EH (cell line): Measurements from ENCODE around the gene S100A10.

Experiments used
- DNase-seq: peaks from one replicate; pipeline ENCODE4 v3.0.0-alpha.2; 2015; ENCODE audit warnings: low read depth

The S100A10 gene

GRCh38 chr1:151988405-151988923 lies 5.2 kb downstream of the S100A10 start:
- DNase-seq: peak; percentile 94

GRCh38 chr1:151986501-151987190 lies 7.0 kb downstream of the S100A10 start:
- DNase-seq: peak; percentile 38

GRCh38 chr1:151985768-151986167 lies 7.9 kb downstream of the S100A10 start:
- DNase-seq: no peak

DNA sequence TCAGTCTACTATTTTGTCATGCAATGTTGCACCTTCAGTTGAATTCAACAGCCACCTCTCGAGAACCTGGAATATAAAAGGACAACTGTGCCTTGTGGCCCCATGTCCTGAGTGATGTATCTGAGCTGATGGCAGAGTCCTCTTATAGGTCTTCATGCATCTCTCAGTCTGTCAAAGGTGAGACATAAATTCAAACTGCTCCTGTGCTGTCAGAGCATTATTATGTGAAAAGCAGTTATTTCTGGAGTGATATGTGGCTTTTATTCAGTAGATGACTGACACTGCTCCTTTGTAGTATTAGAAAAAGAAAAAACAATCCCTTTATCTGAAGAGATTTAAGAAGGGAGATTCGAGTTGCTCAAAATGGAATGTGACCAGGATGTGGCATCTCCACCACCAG lies 8.4 kb downstream of the S100A10 start:
- DNase-seq: no peak

DNA sequence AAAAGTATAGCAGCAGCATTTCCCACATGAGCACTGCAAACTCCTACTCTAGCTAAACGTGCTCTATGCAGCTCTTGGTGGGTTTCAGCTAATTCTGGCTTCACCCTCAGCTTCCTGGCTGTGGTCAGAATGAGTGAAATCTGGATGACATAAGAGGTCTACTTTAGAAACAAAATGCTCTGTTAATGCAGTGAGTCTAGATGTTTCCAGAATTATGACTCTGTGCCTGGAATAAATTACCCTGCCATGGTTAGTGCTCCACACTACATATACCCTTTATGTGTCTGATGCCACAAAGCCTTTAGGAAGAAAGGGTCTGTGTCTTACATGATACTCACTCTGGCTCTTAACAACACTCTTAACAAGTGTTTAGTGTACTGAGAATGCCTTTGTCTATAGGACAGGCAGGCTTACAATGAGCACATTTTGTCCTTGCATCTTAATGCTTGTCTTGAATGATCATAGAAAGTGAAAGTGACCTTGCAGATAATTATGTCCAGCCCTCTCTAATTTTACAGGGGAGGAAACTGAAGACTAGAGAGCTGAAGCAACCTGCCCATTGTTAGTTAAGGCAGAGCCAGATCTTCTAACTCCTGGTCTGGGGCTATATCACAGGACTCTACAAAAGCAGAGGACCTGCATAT lies 9.2 kb downstream of the S100A10 start:
- DNase-seq: peak; percentile 15

- no peak for DNase-seq
Measured at GRCh38 chr1:151982300-151983005, 11.2 kb downstream of the S100A10 start.

- peak; percentile 30 for DNase-seq
Measured at GRCh38 chr1:151981178-151981525, 12.5 kb downstream of the S100A10 start.

GRCh38 chr1:151980287-151981177 lies 13.1 kb downstream of the S100A10 start:
- DNase-seq: peak; percentile 90

- DNase-seq: no peak
Measured at GRCh38 chr1:151978922-151979321, 14.7 kb downstream of the S100A10 start.

GRCh38 chr1:151977662-151978230 lies 15.9 kb downstream of the S100A10 start:
- no peak for DNase-seq

DNA sequence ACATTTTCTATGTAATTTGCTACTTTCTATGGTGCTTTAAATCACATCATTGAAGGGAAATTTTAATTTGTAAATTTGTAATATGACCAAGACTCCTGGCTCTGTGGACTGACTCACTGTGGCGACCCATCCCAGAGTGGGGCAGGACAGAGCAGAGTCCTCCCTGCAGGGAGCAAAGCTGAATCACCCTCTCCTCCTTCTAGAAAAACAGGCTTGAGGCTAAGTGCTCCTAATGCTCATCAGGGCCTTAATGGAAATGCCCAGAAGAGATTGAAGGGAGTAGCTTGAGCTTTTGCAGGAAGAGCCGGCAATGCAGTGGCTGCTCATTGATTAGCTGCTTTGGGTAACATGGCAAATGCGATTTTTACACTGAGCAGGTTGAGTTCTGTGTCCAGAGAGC lies 16.8 kb downstream of the S100A10 start:
- DNase-seq: peak; percentile 83

DNA sequence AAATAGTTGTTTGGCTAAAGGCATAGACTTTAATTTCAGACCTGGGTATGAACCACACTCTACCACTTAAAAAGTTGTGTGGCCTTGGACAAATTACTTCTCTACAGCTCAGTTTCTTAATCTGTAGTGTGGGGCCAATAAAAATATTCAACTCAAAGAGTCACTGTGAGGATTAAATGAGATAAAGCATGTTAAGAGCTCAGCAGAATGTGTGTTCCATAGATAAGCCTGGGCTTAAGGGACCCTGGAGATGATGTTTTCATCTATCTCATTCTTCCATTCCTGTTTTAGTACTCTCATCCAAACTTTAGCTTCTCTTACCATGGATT lies 17.7 kb downstream of the S100A10 start:
- DNase-seq: no peak

DNA sequence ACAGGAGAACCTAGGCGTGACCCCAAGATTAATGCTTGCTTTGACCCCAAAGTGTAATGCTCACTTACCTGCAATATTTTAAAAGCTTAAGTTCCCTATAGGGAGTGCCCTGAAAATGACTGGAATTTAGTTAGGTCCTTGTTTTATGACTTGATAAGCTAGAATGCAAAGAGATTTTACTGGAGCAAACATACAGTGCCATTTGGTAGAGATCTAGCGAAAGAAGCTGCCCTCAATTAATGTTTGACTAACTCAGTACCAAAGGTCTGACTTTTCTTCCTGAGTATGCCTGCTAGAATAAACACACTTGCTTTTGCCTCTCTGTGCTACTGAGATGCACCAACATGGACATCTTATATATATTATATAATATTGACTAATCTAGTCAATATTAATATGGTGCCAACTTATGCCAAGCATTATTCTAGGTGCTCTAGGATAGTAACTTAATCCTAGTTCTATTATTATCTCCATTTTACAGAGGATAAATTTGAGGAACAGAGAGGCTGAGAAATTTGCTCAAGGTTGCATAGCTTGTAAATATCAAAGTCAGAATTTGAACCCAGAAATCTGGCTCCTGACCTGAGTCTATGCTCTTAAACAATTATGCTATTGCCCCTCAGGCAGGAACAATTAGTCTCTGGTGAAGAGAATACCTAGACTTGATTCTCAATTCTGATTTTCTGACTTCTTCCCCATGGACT lies 18.2 kb downstream of the S100A10 start:
- no peak for DNase-seq

DNA sequence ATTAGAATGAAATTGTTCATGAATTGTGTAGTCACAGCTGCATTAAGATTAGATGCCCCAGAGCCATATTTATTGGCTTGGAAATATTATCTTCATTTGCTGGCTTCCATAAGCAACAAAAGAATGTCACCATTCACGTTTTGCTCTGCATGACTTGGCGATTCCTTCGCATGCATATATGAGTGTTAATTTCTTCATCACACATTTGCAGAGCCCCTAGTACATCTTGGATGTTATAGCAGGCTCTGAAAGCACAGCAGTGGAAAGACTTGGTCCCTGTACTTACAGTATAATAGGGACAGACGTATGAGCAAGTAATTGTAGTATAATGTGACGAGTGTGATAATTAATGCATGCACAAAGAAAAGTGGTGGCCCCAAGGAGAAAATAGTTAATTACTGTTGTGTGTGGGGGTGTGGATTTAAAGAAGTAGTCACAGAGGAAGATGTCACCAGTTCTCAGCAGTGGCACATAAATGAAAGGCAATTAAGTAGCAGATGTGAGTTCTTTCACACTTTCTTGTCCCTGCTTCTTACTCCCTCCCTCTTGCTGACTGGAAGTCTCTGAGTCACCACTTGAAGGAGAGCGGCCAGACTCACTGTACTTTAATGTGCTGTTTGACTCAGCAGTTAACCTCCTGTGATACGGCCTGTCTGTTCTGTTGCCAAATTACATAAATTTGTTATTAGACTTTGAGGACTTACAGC lies 21.0 kb downstream of the S100A10 start:
- DNase-seq: peak; percentile 94

GRCh38 chr1:151970626-151971025 lies 23.0 kb downstream of the S100A10 start:
- no peak for DNase-seq

GRCh38 chr1:151970128-151970527 lies 23.5 kb downstream of the S100A10 start:
- DNase-seq: no peak

DNA sequence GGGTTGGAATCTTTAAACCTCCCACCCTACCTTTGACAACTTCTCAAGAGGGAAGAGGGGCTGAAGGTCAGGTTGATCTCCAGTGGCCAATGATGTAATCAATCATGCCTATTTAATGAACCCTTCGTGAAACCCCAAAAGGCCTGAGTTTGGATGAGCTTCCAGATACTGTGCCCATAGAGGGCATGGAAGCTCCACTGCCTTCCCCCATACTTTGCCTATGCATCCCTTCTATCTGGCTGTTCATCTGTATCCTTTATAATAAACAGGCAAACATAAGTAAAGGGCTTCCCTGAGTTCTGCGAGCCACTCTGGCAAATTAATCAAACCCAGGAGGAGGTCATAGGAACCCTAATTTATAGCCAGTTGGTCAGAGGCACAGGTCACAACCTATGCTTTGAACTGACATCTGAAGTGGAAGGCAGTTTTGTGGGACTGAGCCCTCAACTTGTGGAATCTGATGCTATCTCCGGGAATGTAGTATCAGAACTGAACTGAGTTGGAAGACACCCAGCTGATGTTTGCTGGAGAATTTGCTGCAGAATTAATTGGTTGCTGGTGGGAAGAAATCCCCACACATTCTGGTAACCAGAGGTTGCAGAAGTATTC lies 24.8 kb downstream of the S100A10 start:
- peak; percentile 60 for DNase-seq

GRCh38 chr1:151968058-151968457 lies 25.6 kb downstream of the S100A10 start:
- peak; percentile 62 for DNase-seq

GRCh38 chr1:151967091-151967490 lies 26.6 kb downstream of the S100A10 start:
- DNase-seq: no peak

DNA sequence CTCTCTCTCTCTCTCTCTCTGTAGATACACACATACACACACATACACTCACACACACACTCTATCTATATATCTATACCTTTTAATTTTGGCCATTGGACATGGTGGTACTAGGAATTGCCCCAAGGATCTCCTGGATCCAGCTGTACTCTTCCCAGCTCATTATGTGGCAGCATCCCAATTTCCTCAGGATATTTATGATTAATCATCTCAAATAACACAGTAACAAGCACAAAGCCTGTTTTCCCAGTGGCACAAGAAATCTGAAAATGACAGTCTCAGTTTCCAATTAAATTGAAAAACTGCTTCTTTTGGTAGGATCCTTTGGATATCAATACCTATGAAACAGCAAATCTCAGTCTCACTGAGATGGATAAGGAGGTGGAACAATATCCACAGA lies 27.6 kb downstream of the S100A10 start:
- DNase-seq: no peak
